Measurements from ENCODE around the gene ACD.

Gene ACD

GRCh38 chr16:67647681-67648080 is 12.4 kb downstream of the ACD start:
- no peak for DNase-seq (ENCODE audit: low read depth in 2 of 2)

GRCh38 chr16:67647111-67647651 is 12.9 kb downstream of the ACD start:
- no peak for DNase-seq (ENCODE audit: low read depth in 2 of 2)

GRCh38 chr16:67645397-67646121 is 14.5 kb downstream of the ACD start:
- DNase-seq (ENCODE audit: low read depth in 2 of 2) = no peak

GRCh38 chr16:67644038-67644437 is 16.0 kb downstream of the ACD start:
- DNase-seq (ENCODE audit: low read depth in 2 of 2) = no peak

- no peak for DNase-seq (ENCODE audit: low read depth in 2 of 2)
These were observed 18.0 kb downstream of the ACD start for GRCh38 chr16:67641779-67642708.

- DNase-seq (ENCODE audit: low read depth in 2 of 2) = no peak
These were observed 22.4 kb downstream of the ACD start for GRCh38 chr16:67637625-67638024.

- DNase-seq (ENCODE audit: low read depth in 2 of 2) = no peak
These were observed 23.3 kb downstream of the ACD start for GRCh38 chr16:67636713-67637112.

- DNase-seq (ENCODE audit: low read depth in 2 of 2) = no peak
These were observed 27.5 kb downstream of the ACD start for GRCh38 chr16:67632415-67633172.

GRCh38 chr16:67628216-67628615 is 31.8 kb downstream of the ACD start:
- no peak for DNase-seq (ENCODE audit: low read depth in 2 of 2)

- DNase-seq (ENCODE audit: low read depth in 2 of 2) = no peak
These were observed 46.3 kb downstream of the ACD start for GRCh38 chr16:67613808-67614207.

- no peak for DNase-seq (ENCODE audit: low read depth in 2 of 2)
These were observed 51.7 kb downstream of the ACD start for GRCh38 chr16:67608364-67608763.
